ENCODE measurements around the gene C2CD5. TPM values are rescaled to one million over a fixed set of nuclear protein-coding genes. Genes with fewer than 3 reads are reported as not detected.
A peak's percentile ranks its signal among the peaks of the same experiment; 100 is the strongest.
"Not testable (repeated sequence)": the region's sequence is repeated elsewhere in the genome, so short reads cannot be mapped to it uniquely, and the experiment has no call there.

Gene C2CD5
- total RNA-seq, 1 donor from 2014 or later, result 6.6 TPM

DNA sequence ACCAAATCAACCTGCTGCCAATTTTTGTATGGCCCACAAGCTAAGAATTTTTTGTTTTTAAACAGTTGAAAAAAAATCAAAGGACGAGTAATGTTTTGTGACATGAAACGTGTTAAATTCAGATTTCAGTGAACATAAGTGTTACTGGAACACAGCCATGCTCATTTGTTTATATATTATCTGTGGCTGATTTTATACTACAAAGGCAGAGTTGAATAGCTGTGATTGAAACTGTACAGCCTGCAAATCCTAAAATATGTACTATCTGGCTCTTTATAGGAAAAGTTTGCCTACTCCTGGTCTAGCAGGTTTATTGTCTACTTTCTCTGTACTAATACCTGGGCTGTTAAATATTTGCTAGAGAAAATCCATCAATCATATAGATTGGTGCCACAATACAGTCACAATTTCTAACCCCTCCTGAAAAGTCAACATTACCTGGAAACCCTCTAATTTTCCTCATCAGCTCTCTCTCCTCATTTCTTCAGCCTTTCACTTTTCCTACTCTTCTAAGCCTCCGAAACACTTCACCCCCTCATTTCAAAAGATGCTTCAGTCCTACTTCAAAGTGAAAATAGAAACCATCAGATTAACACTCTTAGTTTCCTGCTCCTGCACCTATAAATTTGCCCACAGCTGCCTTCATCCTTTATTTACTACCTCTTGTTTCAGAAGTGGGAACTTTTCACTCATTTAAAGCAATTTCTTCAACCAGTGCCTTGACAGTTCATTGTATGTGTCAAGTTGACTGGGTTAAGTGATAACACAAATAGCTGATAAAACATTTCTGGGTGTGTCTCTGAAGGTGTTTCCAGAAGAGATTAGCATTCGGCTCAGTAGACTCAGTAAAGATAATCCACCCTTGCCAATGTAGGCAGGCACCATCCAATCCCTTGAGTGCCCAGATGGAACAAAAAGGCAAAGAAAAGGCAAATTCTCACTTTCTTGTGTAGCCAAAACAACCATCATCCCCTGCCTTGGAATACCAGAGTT lies 18.0 kb upstream of the C2CD5 start:
- no peaks in the 10 kb centered on the region for H3K27me3 ChIP-seq (ENCODE audit: control insufficient read depth, insufficient read depth, low read length)
- TF ChIP-seq, protein P1, sequence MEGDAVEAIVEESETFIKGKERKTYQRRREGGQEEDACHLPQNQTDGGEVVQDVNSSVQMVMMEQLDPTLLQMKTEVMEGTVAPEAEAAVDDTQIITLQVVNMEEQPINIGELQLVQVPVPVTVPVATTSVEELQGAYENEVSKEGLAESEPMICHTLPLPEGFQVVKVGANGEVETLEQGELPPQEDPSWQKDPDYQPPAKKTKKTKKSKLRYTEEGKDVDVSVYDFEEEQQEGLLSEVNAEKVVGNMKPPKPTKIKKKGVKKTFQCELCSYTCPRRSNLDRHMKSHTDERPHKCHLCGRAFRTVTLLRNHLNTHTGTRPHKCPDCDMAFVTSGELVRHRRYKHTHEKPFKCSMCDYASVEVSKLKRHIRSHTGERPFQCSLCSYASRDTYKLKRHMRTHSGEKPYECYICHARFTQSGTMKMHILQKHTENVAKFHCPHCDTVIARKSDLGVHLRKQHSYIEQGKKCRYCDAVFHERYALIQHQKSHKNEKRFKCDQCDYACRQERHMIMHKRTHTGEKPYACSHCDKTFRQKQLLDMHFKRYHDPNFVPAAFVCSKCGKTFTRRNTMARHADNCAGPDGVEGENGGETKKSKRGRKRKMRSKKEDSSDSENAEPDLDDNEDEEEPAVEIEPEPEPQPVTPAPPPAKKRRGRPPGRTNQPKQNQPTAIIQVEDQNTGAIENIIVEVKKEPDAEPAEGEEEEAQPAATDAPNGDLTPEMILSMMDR (IDR thresholded peaks at IDR 0.05; ENCODE audit: insufficient read depth, low read length, severe bottlenecking), result no peak
- FAIRE-seq, result no peak
- no peak for DNase-seq (ENCODE audit: low read depth)
- H3K4me3 ChIP-seq (ENCODE audit: low read depth, low read length), result no peak overlapping the region
- no peaks in the 10 kb centered on the region for H3K36me3 ChIP-seq (ENCODE audit: control insufficient read depth, insufficient read depth, low read length)

- not testable (repeated sequence) for FAIRE-seq; H3K4me3 ChIP-seq (ENCODE audit: low read depth, low read length); H3K27me3 ChIP-seq (ENCODE audit: control insufficient read depth, insufficient read depth, low read length); H3K36me3 ChIP-seq (ENCODE audit: control insufficient read depth, insufficient read depth, low read length); DNase-seq (ENCODE audit: low read depth)
Observed at GRCh38 chr12:22554750-22555149, 10.4 kb upstream of the C2CD5 start.

GRCh38 chr12:22551624-22552023 lies 7.3 kb upstream of the C2CD5 start:
- TF ChIP-seq, protein P1 (IDR thresholded peaks at IDR 0.05; ENCODE audit: insufficient read depth, low read length, severe bottlenecking), result no peak
- Histone ChIP-seq H3K36me3 (ENCODE audit: control insufficient read depth, insufficient read depth, low read length) (no peaks in the 10 kb centered on the region), H3K27me3 (ENCODE audit: control insufficient read depth, insufficient read depth, low read length) (no peaks in the 10 kb centered on the region), H3K4me3 (ENCODE audit: low read depth, low read length) (no peak overlapping the region)
- no peak for DNase-seq (ENCODE audit: low read depth)
- no peak for FAIRE-seq

GRCh38 chr12:22545255-22545654 lies 913 bp upstream of the C2CD5 start:
- TF ChIP-seq, protein P1 (IDR thresholded peaks at IDR 0.05; ENCODE audit: insufficient read depth, low read length, severe bottlenecking), result no peak
- H3K27me3 ChIP-seq (ENCODE audit: control insufficient read depth, insufficient read depth, low read length), result no peaks in the 10 kb centered on the region
- no peak for FAIRE-seq
- H3K4me3 ChIP-seq (ENCODE audit: low read depth, low read length), result no peak overlapping the region
- no peak for DNase-seq (ENCODE audit: low read depth)
- no peaks in the 10 kb centered on the region for H3K36me3 ChIP-seq (ENCODE audit: control insufficient read depth, insufficient read depth, low read length)

GRCh38 chr12:22543246-22544037 lies 900 bp downstream of the C2CD5 start:
- TF ChIP-seq, protein P1 (IDR thresholded peaks at IDR 0.05; ENCODE audit: insufficient read depth, low read length, severe bottlenecking), result no peak
- no peaks in the 10 kb centered on the region for H3K27me3 ChIP-seq (ENCODE audit: control insufficient read depth, insufficient read depth, low read length)
- no peaks in the 10 kb centered on the region for H3K36me3 ChIP-seq (ENCODE audit: control insufficient read depth, insufficient read depth, low read length)
- H3K4me3 ChIP-seq (ENCODE audit: low read depth, low read length), result peak overlapping the region; percentile 71
- FAIRE-seq, result no peak
- DNase-seq (ENCODE audit: low read depth), result peak; percentile 29
